ENCODE data around the gene VILL. TPM values are rescaled to one million over a fixed set of nuclear protein-coding genes. Genes with fewer than 3 reads are reported as not detected.

The VILL gene
- total and polyA plus RNA-seq, 4 donors, result 10.2 to 32.3 (median 22.5) TPM

DNA sequence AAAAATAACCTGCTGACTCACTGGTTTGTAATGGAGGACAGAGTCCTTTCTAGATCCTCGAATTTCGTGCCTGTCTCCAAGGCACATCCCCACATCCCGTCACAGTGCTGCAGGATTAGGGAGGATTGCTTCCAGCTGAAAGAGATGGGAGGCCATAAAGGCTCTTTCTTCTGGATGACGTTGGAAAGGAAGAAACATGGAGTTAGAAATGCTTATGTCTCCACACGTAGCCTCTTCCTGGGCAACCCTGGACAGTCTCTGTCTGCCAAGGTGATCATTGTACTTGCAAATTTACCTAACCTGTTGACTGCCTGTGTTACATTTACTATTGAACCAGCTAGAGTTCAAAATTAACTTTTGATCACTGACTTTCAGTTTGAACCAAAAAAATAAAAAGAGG, 27.6 kb upstream of the VILL start:
- WGBS, 2 donors, result 72 to 74% methylated on average over 5 of the region's 5 CpGs
- Histone ChIP-seq H3K4me1 (ENCODE audit: control insufficient read depth in 5 of 5, insufficient read depth in 5 of 5, low read length in 5 of 5) (peaks cover 0 to 32% (median 10%) of the 10 kb centered on the region in 5 donors), H3K27me3 (ENCODE audit: control insufficient read depth in 3 of 3, insufficient read depth in 3 of 3, low read length in 2 of 3) (no peaks in the 10 kb centered on the region), H3K9ac (ENCODE audit: insufficient read depth in 1 of 2, low read length in 2 of 2) (no peak overlapping the region), H3K9me3 (ENCODE audit: control insufficient read depth in 4 of 4, insufficient read depth in 3 of 4, low read length in 3 of 4) (no peaks in the 10 kb centered on the region), H3K36me3 (ENCODE audit: control insufficient read depth in 4 of 4, insufficient read depth in 4 of 4, low read length in 4 of 4) (peaks cover 0 to 16% (median 7%) of the 10 kb centered on the region in 4 donors), H3K4me3 (no peak overlapping the region), H3K27ac (ENCODE audit: low read depth in 1 of 2, low read length in 1 of 2) (no peak overlapping the region)
- ATAC-seq (ENCODE audit: insufficient read depth, low FRiP score), result no peak
- TF ChIP-seq, protein P1, sequence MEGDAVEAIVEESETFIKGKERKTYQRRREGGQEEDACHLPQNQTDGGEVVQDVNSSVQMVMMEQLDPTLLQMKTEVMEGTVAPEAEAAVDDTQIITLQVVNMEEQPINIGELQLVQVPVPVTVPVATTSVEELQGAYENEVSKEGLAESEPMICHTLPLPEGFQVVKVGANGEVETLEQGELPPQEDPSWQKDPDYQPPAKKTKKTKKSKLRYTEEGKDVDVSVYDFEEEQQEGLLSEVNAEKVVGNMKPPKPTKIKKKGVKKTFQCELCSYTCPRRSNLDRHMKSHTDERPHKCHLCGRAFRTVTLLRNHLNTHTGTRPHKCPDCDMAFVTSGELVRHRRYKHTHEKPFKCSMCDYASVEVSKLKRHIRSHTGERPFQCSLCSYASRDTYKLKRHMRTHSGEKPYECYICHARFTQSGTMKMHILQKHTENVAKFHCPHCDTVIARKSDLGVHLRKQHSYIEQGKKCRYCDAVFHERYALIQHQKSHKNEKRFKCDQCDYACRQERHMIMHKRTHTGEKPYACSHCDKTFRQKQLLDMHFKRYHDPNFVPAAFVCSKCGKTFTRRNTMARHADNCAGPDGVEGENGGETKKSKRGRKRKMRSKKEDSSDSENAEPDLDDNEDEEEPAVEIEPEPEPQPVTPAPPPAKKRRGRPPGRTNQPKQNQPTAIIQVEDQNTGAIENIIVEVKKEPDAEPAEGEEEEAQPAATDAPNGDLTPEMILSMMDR (IDR thresholded peaks at IDR 0.05; ENCODE audit: control extremely low read depth, extremely low read depth), result no peak
- DNase-seq, result no peak

DNA sequence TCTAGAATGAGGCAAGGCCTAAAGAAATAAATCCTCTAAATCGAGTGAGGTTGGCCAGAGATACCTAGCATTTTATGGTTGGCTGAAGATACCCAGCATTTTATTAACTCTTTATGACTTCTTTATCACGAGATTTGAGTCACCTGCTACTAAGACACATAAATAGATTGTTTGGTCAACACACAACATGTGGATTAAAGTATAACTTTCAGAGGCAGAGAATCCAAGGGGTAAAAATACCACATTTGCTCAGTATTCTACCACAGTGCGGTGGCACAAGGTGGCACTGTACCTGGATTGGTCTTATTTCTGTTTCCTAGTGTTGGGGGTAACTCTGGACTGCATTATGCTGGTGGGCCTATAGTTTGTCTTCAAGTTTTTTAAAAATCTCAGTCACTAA, 27.0 kb upstream of the VILL start:
- 84 to 92% methylated on average over 3 of the region's 3 CpGs for WGBS, 2 donors
- peaks cover 0 to 20% (median 8%) of the 10 kb centered on the region in 4 donors for H3K36me3 ChIP-seq (ENCODE audit: control insufficient read depth in 4 of 4, insufficient read depth in 4 of 4, low read length in 4 of 4)
- TF ChIP-seq, protein P1 (IDR thresholded peaks at IDR 0.05; ENCODE audit: control extremely low read depth, extremely low read depth), result no peak
- H3K9me3 ChIP-seq (ENCODE audit: control insufficient read depth in 4 of 4, insufficient read depth in 3 of 4, low read length in 3 of 4), result no peaks in the 10 kb centered on the region
- no peak overlapping the region for H3K4me3 ChIP-seq
- ATAC-seq (ENCODE audit: insufficient read depth, low FRiP score) (no peak), DNase-seq (no peak)
- H3K27me3 ChIP-seq (ENCODE audit: control insufficient read depth in 3 of 3, insufficient read depth in 3 of 3, low read length in 2 of 3), result no peaks in the 10 kb centered on the region
- H3K27ac ChIP-seq (ENCODE audit: low read depth in 1 of 2, low read length in 1 of 2), result no peak overlapping the region
- H3K4me1 ChIP-seq (ENCODE audit: control insufficient read depth in 5 of 5, insufficient read depth in 5 of 5, low read length in 5 of 5), result peaks cover 0 to 38% (median 12%) of the 10 kb centered on the region in 5 donors
- no peak overlapping the region for H3K9ac ChIP-seq (ENCODE audit: insufficient read depth in 1 of 2, low read length in 2 of 2)

DNA sequence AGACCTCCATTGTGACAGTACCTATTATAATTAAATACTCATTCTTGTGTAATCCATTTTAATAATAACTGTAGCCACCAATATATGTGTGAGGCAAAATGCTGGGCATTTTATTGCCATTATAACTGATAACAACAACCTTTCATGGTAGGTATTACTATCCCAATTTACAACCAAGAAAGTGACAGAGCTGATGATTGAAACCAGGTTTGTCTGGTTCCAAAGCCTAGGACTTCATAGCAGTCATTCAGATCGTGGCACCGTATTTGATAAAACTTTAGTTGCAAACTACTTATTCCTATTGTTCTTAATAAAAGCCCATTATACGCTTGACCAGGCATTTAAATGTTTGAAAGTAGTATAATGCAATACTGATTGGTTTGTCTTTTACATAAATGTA, 26.4 kb upstream of the VILL start:
- no peaks in the 10 kb centered on the region for H3K9me3 ChIP-seq (ENCODE audit: control insufficient read depth in 4 of 4, insufficient read depth in 3 of 4, low read length in 3 of 4)
- 93 to 94% methylated on average over 3 of the region's 3 CpGs for WGBS, 2 donors

More for the DNA sequence above, 26.4 kb upstream of the VILL start:
- TF ChIP-seq, protein P1 (IDR thresholded peaks at IDR 0.05; ENCODE audit: control extremely low read depth, extremely low read depth), result no peak
- Histone ChIP-seq H3K27me3 (ENCODE audit: control insufficient read depth in 3 of 3, insufficient read depth in 3 of 3, low read length in 2 of 3) (no peaks in the 10 kb centered on the region), H3K4me1 (ENCODE audit: control insufficient read depth in 5 of 5, insufficient read depth in 5 of 5, low read length in 5 of 5) (peaks cover 0 to 39% (median 13%) of the 10 kb centered on the region in 5 donors), H3K4me3 (no peak overlapping the region), H3K9ac (ENCODE audit: insufficient read depth in 1 of 2, low read length in 2 of 2) (no peak overlapping the region), H3K27ac (ENCODE audit: low read depth in 1 of 2, low read length in 1 of 2) (no peak overlapping the region), H3K36me3 (ENCODE audit: control insufficient read depth in 4 of 4, insufficient read depth in 4 of 4, low read length in 4 of 4) (peaks cover 0 to 25% (median 8%) of the 10 kb centered on the region in 4 donors)
- ATAC-seq (ENCODE audit: insufficient read depth, low FRiP score), result no peak
- no peak for DNase-seq

All from lung (tissue), 12 donors.